H9 (cell line): Measurements from ENCODE around the gene RGS14. TPM values are rescaled to one million over a fixed set of nuclear protein-coding genes. Genes with fewer than 3 reads are reported as not detected.

ENCODE experiments used
- DNase-seq: peaks from one replicate; pipeline ENCODE4 v3.0.0-alpha.2; 2017
- H2AFZ ChIP-seq: one replicate; pipeline ENCODE4 v1.6.1; 2013; ENCODE audit warnings: mild to moderate bottlenecking, low read length, control low read depth, moderate library complexity
- H2AK5ac ChIP-seq: 2 replicates; pipeline ENCODE4 v1.6.1; 2013; ENCODE audit warnings: low read length, control low read depth, mixed read lengths; ENCODE audit not compliant: insufficient read length
- H2BK120ac ChIP-seq: one replicate; pipeline ENCODE4 v1.6.1; 2013; ENCODE audit warnings: low read depth, mild to moderate bottlenecking, low read length, control low read depth, inconsistent platforms; ENCODE audit not compliant: poor library complexity, severe bottlenecking
- H2BK12ac ChIP-seq: 2 replicates; pipeline ENCODE4 v1.6.1; 2013; ENCODE audit warnings: low read length, control low read depth, mixed read lengths, low read depth; ENCODE audit not compliant: insufficient read length
- H2BK15ac ChIP-seq: 2 replicates; pipeline ENCODE4 v1.6.1; 2013; ENCODE audit warnings: low read depth, low read length, control low read depth
- H2BK20ac ChIP-seq: one replicate; pipeline ENCODE4 v1.6.1; 2013; ENCODE audit warnings: low read depth, mild to moderate bottlenecking, low read length, control low read depth, inconsistent platforms; ENCODE audit not compliant: poor library complexity, severe bottlenecking
- H2BK5ac ChIP-seq: 2 replicates; pipeline ENCODE4 v1.6.1; 2013; ENCODE audit warnings: low read length, control low read depth, mixed read lengths; ENCODE audit not compliant: insufficient read length
- H3K14ac ChIP-seq: 2 replicates; pipeline ENCODE4 v1.6.1; 2013; ENCODE audit warnings: low read length, control low read depth; ENCODE audit not compliant: insufficient read depth
- H3K18ac ChIP-seq: 2 replicates; pipeline ENCODE4 v1.6.1; 2013; ENCODE audit warnings: low read depth, mild to moderate bottlenecking, mixed read lengths, low read length, control low read depth; ENCODE audit not compliant: insufficient read length
- H3K23ac ChIP-seq: 2 replicates; pipeline ENCODE4 v1.6.1; 2013; ENCODE audit warnings: low read length, control low read depth, mixed read lengths, low read depth; ENCODE audit not compliant: insufficient read length
- H3K23me2 ChIP-seq: 2 replicates; pipeline ENCODE4 v1.6.1; 2013; ENCODE audit warnings: low read depth, mild to moderate bottlenecking, mixed read lengths, low read length, control low read depth; ENCODE audit not compliant: insufficient read length, poor library complexity, severe bottlenecking
- H3K27ac ChIP-seq: 2 replicates; pipeline ENCODE4 v1.5.1; 2013; ENCODE audit warnings: low read length, control low read depth, mixed read lengths, low read depth; ENCODE audit not compliant: insufficient read length
- H3K27me3 ChIP-seq: 2 replicates; pipeline ENCODE4 v1.6.1; 2013; ENCODE audit warnings: low read length, control low read depth, inconsistent platforms; ENCODE audit not compliant: insufficient read depth
- H3K4ac ChIP-seq: 2 replicates; pipeline ENCODE4 v1.6.1; 2013; ENCODE audit warnings: low read depth, mild to moderate bottlenecking, control low read depth, inconsistent platforms, low read length, moderate library complexity
- H3K4me1 ChIP-seq: 2 replicates; pipeline ENCODE4 v1.6.1; 2013; ENCODE audit warnings: low read length, control low read depth, inconsistent platforms; ENCODE audit not compliant: insufficient read depth
- H3K4me2 ChIP-seq: 2 replicates; pipeline ENCODE4 v1.6.1; 2013; ENCODE audit warnings: low read length, control low read depth, mixed read lengths; ENCODE audit not compliant: insufficient read length, insufficient read depth
- H3K56ac ChIP-seq: 2 replicates; pipeline ENCODE4 v1.6.1; 2013; ENCODE audit warnings: low read depth, mild to moderate bottlenecking, mixed read lengths, low read length, control low read depth; ENCODE audit not compliant: insufficient read length
- H3K79me1 ChIP-seq: 2 replicates; pipeline ENCODE4 v1.6.1; 2013; ENCODE audit warnings: low read depth, mild to moderate bottlenecking, moderate library complexity, low read length, control low read depth, inconsistent platforms; ENCODE audit not compliant: insufficient read depth, poor library complexity, severe bottlenecking
- H3K79me2 ChIP-seq: 2 replicates; pipeline ENCODE4 v1.6.1; 2013; ENCODE audit warnings: low read length, control low read depth, inconsistent platforms; ENCODE audit not compliant: insufficient read depth
- H3K9ac ChIP-seq: 2 replicates; pipeline ENCODE4 v1.6.1; 2013; ENCODE audit warnings: low read length, control low read depth, mixed read lengths; ENCODE audit not compliant: insufficient read length; ENCODE audit errors: extremely low read depth
- H3K9me3 ChIP-seq: one replicate; pipeline ENCODE4 v1.6.1; 2013; ENCODE audit warnings: low read depth, low read length, inconsistent platforms; ENCODE audit not compliant: control insufficient read depth
- H3T11ph ChIP-seq: one replicate; pipeline ENCODE4 v1.6.1; 2013; ENCODE audit warnings: mild to moderate bottlenecking, low read length, control low read depth, inconsistent platforms
- H4K20me1 ChIP-seq: one replicate; pipeline ENCODE4 v1.6.1; 2013; ENCODE audit not compliant: control insufficient read depth, insufficient read length, insufficient read depth
- H4K5ac ChIP-seq: 2 replicates; pipeline ENCODE4 v1.6.1; 2013; ENCODE audit warnings: low read depth, mild to moderate bottlenecking, mixed read lengths, low read length, control low read depth; ENCODE audit not compliant: insufficient read length
- H4K8ac ChIP-seq: replicated peaks from 2 replicates; pipeline ENCODE4 v1.6.1; 2013; ENCODE audit warnings: low read length, control low read depth, mixed read lengths, low read depth; ENCODE audit not compliant: insufficient read length
- H4K91ac ChIP-seq: 2 replicates; pipeline ENCODE4 v1.6.1; 2013; ENCODE audit warnings: low read depth, mild to moderate bottlenecking, moderate library complexity, mixed read lengths, low read length, control low read depth; ENCODE audit not compliant: insufficient read length
- H3K27ac Mint-ChIP-seq, 3 experiments: 2 replicates in 2 of 3; 3 replicates in 1 of 3; pipeline ENCODE4 v1.8.0; 2020 to 2021; ENCODE audit warnings: mixed read lengths in 3 of 3, mild to moderate bottlenecking in 1 of 3, moderate library complexity in 1 of 3
- H3K27me3 Mint-ChIP-seq: 2 replicates; pipeline ENCODE4 v1.8.0; 2021; ENCODE audit warnings: low read depth, mild to moderate bottlenecking, moderate library complexity, mixed read lengths
- H3K36me3 Mint-ChIP-seq, 3 experiments: 2 replicates in 2 of 3; 3 replicates in 1 of 3; pipeline ENCODE4 v1.8.0; 2020 to 2021; ENCODE audit warnings: low read depth in 3 of 3, mixed read lengths in 3 of 3; ENCODE audit not compliant: insufficient read depth in 1 of 3
- H3K4me1 Mint-ChIP-seq, 2 experiments: 2 replicates each; pipeline ENCODE4 v1.8.0; 2020; ENCODE audit warnings: mixed read lengths in 2 of 2
- H3K4me3 Mint-ChIP-seq, 2 experiments: 2 replicates in 1 of 2; 3 replicates in 1 of 2; pipeline ENCODE4 v1.8.0; 2020 to 2021; ENCODE audit warnings: mild to moderate bottlenecking in 2 of 2, mixed read lengths in 2 of 2, moderate library complexity in 1 of 2
- H3K9me3 Mint-ChIP-seq, 2 experiments: 2 replicates in 1 of 2; 3 replicates in 1 of 2; pipeline ENCODE4 v1.8.0; 2020; ENCODE audit warnings: mild to moderate bottlenecking in 2 of 2, mixed read lengths in 2 of 2, moderate library complexity in 1 of 2
- WGBS: extraction: QIAGEN DNeasy Blood & Tissue Kit; methylation state at CpG from one replicate; pipeline ENCODE4 v1.1.7; 2013; ENCODE audit warnings: missing lambda C conversion rate, low lambda C conversion rate, mixed read lengths; ENCODE audit not compliant: insufficient read length; ENCODE audit errors: extremely low coverage; 5-methylcytosine and 5-hydroxymethylcytosine counted together
- total RNA-seq: library from RNA; stranded (reverse); gene quantifications from 2 replicates; pipeline ENCODE4 v1.2.1, GENCODE V29; 2021
- TF ChIP-seq, protein P1 (sequence below): fragments of 200-600 bp; sonication (generic); conservative IDR thresholded peaks from 3 replicates; pipeline ENCODE4 v1.8.0; 2021; ENCODE audit warnings: antibody characterized with exemption, mild to moderate bottlenecking

The RGS14 gene
- total RNA-seq, 1 experiment from 2014 or later, result 12.3 TPM

GRCh38 chr5:177351392-177352329, 6.1 kb upstream of the RGS14 start, which contains the start of gene LMAN2:
Gene LMAN2, minus strand, starts transcription at chr5:177351668. Its CDS starts 21 bp downstream, at chr5:177351647.
- no CpG with 5 or more reads among the region's 55 CpGs for WGBS
- Histone ChIP-seq H2BK5ac (peak within 1 kb of the TSS; percentile 95), H3K27me3 (no peaks in the 10 kb centered on the region), H2AFZ (peak within 1 kb of the TSS; percentile 85), H3K4ac (no peak within 1 kb of the TSS), H3K18ac (peak within 1 kb of the TSS; percentile 99), H3K27ac (peak within 1 kb of the TSS; percentile 76), H3K9me3 (no peaks in the 10 kb centered on the region), H4K91ac (no peak within 1 kb of the TSS), H2BK15ac (peak within 1 kb of the TSS; percentile 60; the same call in 1 of the 2 replicates), H3K23ac (no peak within 1 kb of the TSS), H3K4me2 (peak within 1 kb of the TSS; percentile 89), H3K79me1 (peaks cover 4% of the 10 kb centered on the region), H2BK12ac (peak within 1 kb of the TSS; percentile 85), H3K9ac (peak within 1 kb of the TSS; percentile 97), H4K5ac (peak within 1 kb of the TSS; percentile 64), H4K20me1 (no peaks in the 10 kb centered on the region), H3K56ac (no peak within 1 kb of the TSS), H2AK5ac (no peak within 1 kb of the TSS), H3K23me2 (peaks cover 7% of the 10 kb centered on the region), H3K4me1 (peaks cover 3% of the 10 kb centered on the region; the same call in 1 of the 2 replicates), H2BK20ac (no peak within 1 kb of the TSS), H3K14ac (peak within 1 kb of the TSS; percentile 99), H3K79me2 (peaks cover 17% of the 10 kb centered on the region), H3T11ph (peak within 1 kb of the TSS; percentile 85), H4K8ac (peak within 1 kb of the TSS; percentile 29), H2BK120ac (no peak within 1 kb of the TSS)
- DNase-seq, result peak; percentile 95
- peak within 1 kb of the TSS; percentile 98 to 99 for H3K4me3 Mint-ChIP-seq
- peaks cover 20 to 25% of the 10 kb centered on the region in 2 experiments for H3K4me1 Mint-ChIP-seq
- H3K27me3 Mint-ChIP-seq, result peaks cover 31% of the 10 kb centered on the region
- H3K27ac Mint-ChIP-seq, result peak within 1 kb of the TSS; percentile 100
- peaks cover 3 to 4% of the 10 kb centered on the region in 2 experiments; a peak in 4 of 5 replicates for H3K9me3 Mint-ChIP-seq
- TF ChIP-seq, protein P1, sequence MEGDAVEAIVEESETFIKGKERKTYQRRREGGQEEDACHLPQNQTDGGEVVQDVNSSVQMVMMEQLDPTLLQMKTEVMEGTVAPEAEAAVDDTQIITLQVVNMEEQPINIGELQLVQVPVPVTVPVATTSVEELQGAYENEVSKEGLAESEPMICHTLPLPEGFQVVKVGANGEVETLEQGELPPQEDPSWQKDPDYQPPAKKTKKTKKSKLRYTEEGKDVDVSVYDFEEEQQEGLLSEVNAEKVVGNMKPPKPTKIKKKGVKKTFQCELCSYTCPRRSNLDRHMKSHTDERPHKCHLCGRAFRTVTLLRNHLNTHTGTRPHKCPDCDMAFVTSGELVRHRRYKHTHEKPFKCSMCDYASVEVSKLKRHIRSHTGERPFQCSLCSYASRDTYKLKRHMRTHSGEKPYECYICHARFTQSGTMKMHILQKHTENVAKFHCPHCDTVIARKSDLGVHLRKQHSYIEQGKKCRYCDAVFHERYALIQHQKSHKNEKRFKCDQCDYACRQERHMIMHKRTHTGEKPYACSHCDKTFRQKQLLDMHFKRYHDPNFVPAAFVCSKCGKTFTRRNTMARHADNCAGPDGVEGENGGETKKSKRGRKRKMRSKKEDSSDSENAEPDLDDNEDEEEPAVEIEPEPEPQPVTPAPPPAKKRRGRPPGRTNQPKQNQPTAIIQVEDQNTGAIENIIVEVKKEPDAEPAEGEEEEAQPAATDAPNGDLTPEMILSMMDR, result no peak
- H3K36me3 Mint-ChIP-seq, result peaks cover 2 to 24% (median 21%) of the 10 kb centered on the region in 3 experiments; a peak in 6 of 7 replicates
